ENCODE measurements around the gene ANKRD44. TPM values are rescaled to one million over a fixed set of nuclear protein-coding genes. Genes with fewer than 3 reads are reported as not detected.

ANKRD44 gene
- total and polyA plus RNA-seq, 2 of the 8 experiments (the other 6 are each of a cell fraction or from before 2014, with no cell fraction given), result 1.2 to 1.3 TPM

- TF ChIP-seq CHD7 (IDR thresholded peaks at IDR 0.05; ENCODE audit: insufficient replicate concordance, low read length) (no peak), CREB1 (IDR thresholded peaks at IDR 0.05) (no peak)
Measured at GRCh38 chr2:197054437-197054836, 256.1 kb downstream of the ANKRD44 start (continued).

Measured in H1 (cell line).